A549 (cell line): ENCODE measurements around the gene AGAP3. TPM values are rescaled to one million over a fixed set of nuclear protein-coding genes. Genes with fewer than 3 reads are reported as not detected.

Source experiments
- ATAC-seq, 2 experiments: fragments of 200-7000 bp in 1 of 2; fragments of >200 bp in 1 of 2; cut with Nextera tagmentation in 1 of 2; cut with Tn5 transposase in 1 of 2; 3 replicates each; pipeline versions ENCODE4 v1.8.0 to v1.9.1; 2018 to 2020; ENCODE audit warnings: mild to moderate bottlenecking in 1 of 2, moderate library complexity in 1 of 2
- CTCF ChIA-PET: fragments of 300-600 bp; sonication (Branson Sonifier 250); formaldehyde crosslinking; extraction: SDS; loops from one replicate; lab custom pipeline; 2021; ENCODE audit warnings: antibody characterized with exemption, inconsistent platforms; lab: Yijun Ruan, JAX
- POLR2A ChIA-PET: fragments of 350-600 bp; formaldehyde crosslinking; extraction: SDS; loops from one replicate; lab custom pipeline; 2021; ENCODE audit warnings: antibody characterized with exemption, inconsistent platforms; lab: Yijun Ruan, JAX
- DNase-seq, 2 experiments: peaks; one replicate each; pipeline versions ENCODE4 v3.0.0 to v3.0.0-alpha.2; 2011 to 2016; ENCODE audit warnings: low read depth in 1 of 2, low spot score in 1 of 2
- FAIRE-seq: peaks from 2 replicates; lab custom pipeline; 2011; peaks lifted over from hg19 to GRCh38; lab: Jason Lieb, UNC
- H3K27ac ChIP-seq, 2 experiments: fragments of >200 bp; sonication (Bioruptor Twin); formaldehyde crosslinking; 3 replicates each; pipeline ENCODE4 v1.5.1; 2016 to 2017
- H3K4me1 ChIP-seq: fragments of >200 bp; sonication (Bioruptor Twin); formaldehyde crosslinking; 3 replicates; pipeline ENCODE4 v1.6.1; 2016
- H3K4me2 ChIP-seq: fragments of >200 bp; sonication (Bioruptor Twin); formaldehyde crosslinking; 3 replicates; pipeline ENCODE4 v1.6.1; 2016
- H3K4me3 ChIP-seq: fragments of >200 bp; sonication (Bioruptor Twin); formaldehyde crosslinking; 3 replicates; pipeline ENCODE4 v1.5.1; 2016
- H3K9me3 ChIP-seq: fragments of >200 bp; sonication (Bioruptor Twin); formaldehyde crosslinking; 3 replicates; pipeline ENCODE4 v1.6.1; 2016
- BHLHE40 ChIP-seq: IDR thresholded peaks from 2 replicates; pipeline ENCODE4 v1.6.1; 2012; ENCODE audit warnings: low read depth, low read length, inconsistent platforms
- CBX2 ChIP-seq: fragments of 200-600 bp; sonication (generic); IDR thresholded peaks from 2 replicates; pipeline ENCODE4 v1.6.1; 2016; ENCODE audit warnings: low read depth, mild to moderate bottlenecking, borderline replicate concordance
- CHD2 ChIP-seq: fragments of 150-350 bp; IDR thresholded peaks from 2 replicates; pipeline ENCODE4 v1.6.1; 2014; ENCODE audit warnings: low read length; ENCODE audit not compliant: partially characterized antibody
- EP300 ChIP-seq, 2 experiments: fragments of >200 bp; sonication (Bioruptor Twin); formaldehyde crosslinking; IDR thresholded peaks; 2 replicates in 1 of 2; 3 replicates in 1 of 2; pipeline ENCODE4 v1.6.1; 2016 to 2017
- ESRRA ChIP-seq: fragments of 150-350 bp; IDR thresholded peaks from 2 replicates; pipeline ENCODE4 v1.6.1; 2014; ENCODE audit warnings: mild to moderate bottlenecking, low read length, borderline replicate concordance
- GATA3 ChIP-seq: IDR thresholded peaks from 2 replicates; pipeline ENCODE4 v1.6.1; 2012; ENCODE audit warnings: borderline replicate concordance
- HEYL ChIP-seq: fragments of 250-450 bp; sonication (Bioruptor Pico); IDR thresholded peaks from 2 replicates; pipeline ENCODE4 v1.8.0; 2021; ENCODE audit warnings: mild to moderate bottlenecking, moderate library complexity
- HOXB13 ChIP-seq: fragments of 250-450 bp; sonication (Bioruptor Pico); IDR thresholded peaks from 2 replicates; pipeline ENCODE4 v1.5.0; 2020; ENCODE audit warnings: low read depth, mild to moderate bottlenecking, moderate library complexity
- JUN ChIP-seq, 2 experiments: fragments of >200 bp; sonication (Bioruptor Twin); formaldehyde crosslinking; IDR thresholded peaks; 2 replicates in 1 of 2; 3 replicates in 1 of 2; pipeline ENCODE4 v1.6.1; 2016 to 2017
- KDM1A ChIP-seq: fragments of 200-600 bp; sonication (generic); IDR thresholded peaks from 2 replicates; pipeline ENCODE4 v1.6.1; 2016; ENCODE audit warnings: low read depth, mild to moderate bottlenecking
- MAFK ChIP-seq: fragments of 450-650 bp; IDR thresholded peaks from 2 replicates; pipeline ENCODE4 v1.6.1; 2014; ENCODE audit not compliant: partially characterized antibody
- NPAS2 ChIP-seq: fragments of 250-450 bp; sonication (Bioruptor Pico); IDR thresholded peaks from 2 replicates; pipeline ENCODE4 v1.8.0; 2022; ENCODE audit warnings: mild to moderate bottlenecking, moderate library complexity, borderline replicate concordance
- NR3C1 ChIP-seq: fragments of >200 bp; sonication (Bioruptor Twin); formaldehyde crosslinking; IDR thresholded peaks from 3 replicates; pipeline ENCODE4 v1.6.1; 2017
- PHF8 ChIP-seq: fragments of 200-600 bp; sonication (generic); IDR thresholded peaks from 2 replicates; pipeline ENCODE4 v1.6.1; 2016; ENCODE audit warnings: low read depth, mild to moderate bottlenecking, antibody characterized with exemption, moderate library complexity, borderline replicate concordance
- POLR2AphosphoS2 ChIP-seq: conservative IDR thresholded peaks from 2 replicates; pipeline ENCODE4 v1.6.1; 2012; ENCODE audit warnings: low read length, improper control_type of control experiment, inconsistent platforms
- RARB ChIP-seq: fragments of 250-450 bp; sonication (Bioruptor Pico); IDR thresholded peaks from 2 replicates; pipeline ENCODE4 v1.8.0; 2021; ENCODE audit warnings: mild to moderate bottlenecking, moderate library complexity
- RFX5 ChIP-seq: fragments of 450-650 bp; IDR thresholded peaks from 2 replicates; pipeline ENCODE4 v1.7.1; 2014; ENCODE audit warnings: antibody characterized with exemption, mild to moderate bottlenecking, moderate library complexity
- SMC3 ChIP-seq: fragments of >200 bp; sonication (Bioruptor Twin); formaldehyde crosslinking; IDR thresholded peaks from 3 replicates; pipeline ENCODE4 v1.6.1; 2018; ENCODE audit warnings: inconsistent platforms
- SREBF2 ChIP-seq: fragments of 450-650 bp; IDR thresholded peaks from 2 replicates; pipeline ENCODE4 v1.6.1; 2014; ENCODE audit warnings: mild to moderate bottlenecking, moderate library complexity
- TFCP2L1 ChIP-seq: fragments of 250-450 bp; sonication (Bioruptor Pico); IDR thresholded peaks from 2 replicates; pipeline ENCODE4 v1.5.0; 2021; ENCODE audit warnings: mild to moderate bottlenecking
- ZC3H11A ChIP-seq: fragments of 450-650 bp; IDR thresholded peaks from 2 replicates; pipeline ENCODE4 v1.6.1; 2014; ENCODE audit warnings: antibody characterized with exemption, mild to moderate bottlenecking
- ZSCAN20 ChIP-seq: fragments of 250-450 bp; sonication (Bioruptor Pico); IDR thresholded peaks from 2 replicates; pipeline ENCODE4 v1.8.0; 2022; ENCODE audit warnings: mild to moderate bottlenecking, moderate library complexity
- WGBS: methylation state at CpG from one replicate; pipeline ENCODE4 v1.1.6; 2017; ENCODE audit errors: missing lambda C conversion rate; 5-methylcytosine and 5-hydroxymethylcytosine counted together
- polyA plus RNA-seq, 4 experiments: library from polyadenylated mRNA; depleted of rRNA in 3 of 4; stranded (reverse); fragments of >200 nt; fragmentation: RNase III in 1 of 4; extraction: RNeasy Plus Mini Kit Qiagen cat#74134 plus additional on column Dnase treatment in 1 of 4; gene quantifications; 2 replicates in 3 of 4; 3 replicates in 1 of 4; pipeline ENCODE4 v1.2.3, GENCODE V29; 2011 to 2017
- TF ChIP-seq, protein P1 (sequence below): IDR thresholded peaks from 2 replicates; pipeline ENCODE4 v1.6.1; 2012
- TF ChIP-seq, protein P2 (sequence below): IDR thresholded peaks from 2 replicates; pipeline ENCODE4 v1.6.1; 2012
- TF ChIP-seq, protein P3 (sequence below): fragments of >200 bp; sonication (Bioruptor Twin); formaldehyde crosslinking; IDR thresholded peaks from 3 replicates; pipeline ENCODE4 v1.5.1; 2016

The AGAP3 gene
- polyA plus RNA-seq, 2 of the 4 experiments (the other 2 are of a cell fraction), result 33.8 to 45.9 TPM

DNA sequence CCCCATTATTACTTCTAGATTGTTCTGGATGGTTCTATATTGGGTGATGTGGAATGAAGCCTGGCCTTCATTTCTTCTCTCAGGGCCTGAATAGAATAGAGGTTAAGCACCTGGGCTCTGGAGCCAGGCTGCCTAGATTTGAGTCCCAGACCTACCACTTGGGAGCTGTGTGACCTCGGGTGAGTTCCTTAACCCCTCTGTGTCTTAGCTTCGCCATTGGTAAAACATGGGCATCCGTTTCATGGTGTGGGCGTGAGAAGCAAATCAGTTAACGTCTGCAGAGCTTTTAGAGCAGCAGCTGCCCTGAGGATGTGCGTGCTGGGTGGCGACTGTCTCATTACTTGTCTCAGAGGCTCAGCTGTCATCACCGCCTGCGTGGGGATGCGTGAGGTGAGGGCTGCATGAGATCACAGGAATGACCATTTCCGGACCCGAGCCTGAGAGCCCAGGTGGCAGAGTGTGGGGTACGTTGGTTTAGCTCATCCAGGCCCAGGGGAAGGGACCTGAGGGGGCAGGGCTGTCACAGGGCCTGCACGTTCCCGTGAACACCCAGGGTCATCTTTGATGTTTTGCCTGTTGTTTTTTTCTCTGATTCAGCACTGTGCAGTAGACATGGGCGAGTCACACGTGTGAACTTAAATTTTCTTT lies 9.7 kb downstream of the AGAP3 start (continued):
- TF ChIP-seq, protein P1, sequence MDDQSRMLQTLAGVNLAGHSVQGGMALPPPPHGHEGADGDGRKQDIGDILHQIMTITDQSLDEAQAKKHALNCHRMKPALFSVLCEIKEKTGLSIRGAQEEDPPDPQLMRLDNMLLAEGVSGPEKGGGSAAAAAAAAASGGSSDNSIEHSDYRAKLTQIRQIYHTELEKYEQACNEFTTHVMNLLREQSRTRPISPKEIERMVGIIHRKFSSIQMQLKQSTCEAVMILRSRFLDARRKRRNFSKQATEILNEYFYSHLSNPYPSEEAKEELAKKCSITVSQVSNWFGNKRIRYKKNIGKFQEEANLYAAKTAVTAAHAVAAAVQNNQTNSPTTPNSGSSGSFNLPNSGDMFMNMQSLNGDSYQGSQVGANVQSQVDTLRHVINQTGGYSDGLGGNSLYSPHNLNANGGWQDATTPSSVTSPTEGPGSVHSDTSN, result no peak
- TF ChIP-seq, protein P2, sequence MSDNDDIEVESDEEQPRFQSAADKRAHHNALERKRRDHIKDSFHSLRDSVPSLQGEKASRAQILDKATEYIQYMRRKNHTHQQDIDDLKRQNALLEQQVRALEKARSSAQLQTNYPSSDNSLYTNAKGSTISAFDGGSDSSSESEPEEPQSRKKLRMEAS, result no peak
- no peak for TF ChIP-seq NPAS2 (CRISPR knock-in tag)
- TF ChIP-seq, all 56 proteins: peak for 0

DNA sequence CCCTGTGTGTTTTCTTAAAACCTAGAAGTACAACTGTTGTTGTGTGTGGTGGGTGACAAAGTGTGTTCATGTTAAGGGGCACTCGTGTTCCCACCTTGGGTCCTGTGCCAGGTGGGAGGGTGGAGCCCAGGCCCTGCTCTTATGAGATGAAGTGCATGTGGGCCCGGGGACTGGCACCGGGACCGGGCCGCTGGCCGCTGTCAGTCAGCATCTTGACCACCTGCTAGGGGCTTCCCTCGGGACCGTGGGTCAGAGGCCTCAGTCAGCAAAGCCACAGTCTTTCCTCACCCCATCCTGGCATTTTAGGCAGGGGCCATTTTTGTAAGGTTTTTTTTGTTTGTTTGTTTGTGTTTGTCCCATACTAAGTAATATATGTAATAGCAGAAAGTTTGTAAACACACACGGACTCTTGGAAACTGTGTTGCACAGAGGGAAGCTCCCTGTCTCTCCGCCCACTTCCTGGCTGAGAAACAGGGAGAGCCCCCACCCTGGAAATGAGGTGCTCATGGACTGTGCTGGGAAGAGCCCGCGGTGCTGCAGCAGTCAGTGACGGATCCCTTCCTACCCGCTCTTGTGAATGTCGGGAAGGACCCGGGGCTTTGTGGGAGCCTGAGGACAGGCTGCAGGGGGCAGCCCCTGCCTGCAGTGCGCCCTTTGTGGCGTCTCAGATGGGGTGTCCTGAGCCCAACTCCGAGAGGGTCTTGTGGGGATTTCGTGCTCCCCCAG lies 13.4 kb downstream of the AGAP3 start:
- DNase-seq (no peak), ATAC-seq (no peak)
- Histone ChIP-seq H3K9me3 (no peaks in the 10 kb centered on the region), H3K4me1 (peaks cover 12% of the 10 kb centered on the region), H3K27ac (no peak overlapping the region)
- TF ChIP-seq GATA3, result no peak
- no peak for TF ChIP-seq RFX5
- TF ChIP-seq BHLHE40, result no peak
- TF ChIP-seq ZSCAN20 (CRISPR knock-in tag), result no peak
- TF ChIP-seq NR3C1, result no peak
- no peak for TF ChIP-seq SREBF2
- TF ChIP-seq ZC3H11A, result no peak
- TF ChIP-seq, all 56 proteins: peak for 0
- 89% methylated on average over 18 of the region's 20 CpGs for WGBS
- Histone ChIP-seq H3K4me2 (no peak overlapping the region), H3K4me3 (no peak overlapping the region)
- FAIRE-seq, result no peak
- POLR2A ChIA-PET, result no interaction called here
- CTCF ChIA-PET, result interaction anchor here (14.7 to 27.1 kb wide), 2 partner anchors 7 to 13 kb away, joined by 412 read pairs; partner anchors contain the start of genes AGAP3, FASTK and TMUB1

DNA sequence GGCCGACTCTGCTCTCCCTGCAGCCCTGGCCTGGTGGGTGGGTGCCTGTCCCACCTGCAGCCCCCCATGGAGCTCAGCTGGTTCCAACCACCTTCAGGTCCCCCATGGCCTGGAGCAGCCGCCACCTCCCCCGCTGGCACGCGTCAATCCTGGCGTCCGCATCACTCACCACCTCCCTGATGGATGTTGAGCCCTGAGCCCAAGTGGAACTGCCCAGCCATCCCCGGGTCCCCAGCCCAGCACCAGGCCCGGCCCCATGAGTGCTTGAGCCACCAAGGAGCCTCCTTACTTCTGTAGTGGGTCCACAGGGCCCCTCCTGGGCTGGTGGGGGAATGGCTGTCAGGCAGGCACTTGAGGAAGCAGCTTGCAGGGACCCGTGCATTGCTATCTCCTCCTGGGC lies 14.6 kb downstream of the AGAP3 start:
- CTCF ChIA-PET, result interaction anchor here (1.1 to 14.7 kb wide), 4 partner anchors 10 to 89 kb away, joined by 3 to 412 read pairs (median 14); partner anchors contain the start of genes AGAP3, FASTK and TMUB1
- no peak overlapping the region for H3K4me2 ChIP-seq
- no peak for FAIRE-seq

More for the DNA sequence above, 14.6 kb downstream of the AGAP3 start:
- WGBS, result 95% methylated on average over 7 of the region's 10 CpGs
- no peaks in the 10 kb centered on the region for H3K9me3 ChIP-seq
- POLR2A ChIA-PET, result no interaction called here
- no peak overlapping the region for H3K27ac ChIP-seq
- ATAC-seq, result no peak
- TF ChIP-seq RFX5, result no peak
- TF ChIP-seq, protein P2, result no peak
- no peak for TF ChIP-seq TFCP2L1 (CRISPR knock-in tag)
- no peak for TF ChIP-seq JUN (IDR thresholded peaks at IDR 0.05)
- TF ChIP-seq MAFK, result no peak
- TF ChIP-seq HEYL, result no peak
- no peak for TF ChIP-seq CBX2
- no peak for TF ChIP-seq SMC3
- no peak for TF ChIP-seq HOXB13 (CRISPR knock-in tag)
- TF ChIP-seq NR3C1, result no peak
- no peak for TF ChIP-seq PHF8
- TF ChIP-seq, protein P1, result no peak
- TF ChIP-seq CHD2, result no peak
- TF ChIP-seq POLR2AphosphoS2, result no peak
- no peak for TF ChIP-seq KDM1A
- TF ChIP-seq EP300 (IDR thresholded peaks at IDR 0.05), result no peak
- TF ChIP-seq, protein P3, sequence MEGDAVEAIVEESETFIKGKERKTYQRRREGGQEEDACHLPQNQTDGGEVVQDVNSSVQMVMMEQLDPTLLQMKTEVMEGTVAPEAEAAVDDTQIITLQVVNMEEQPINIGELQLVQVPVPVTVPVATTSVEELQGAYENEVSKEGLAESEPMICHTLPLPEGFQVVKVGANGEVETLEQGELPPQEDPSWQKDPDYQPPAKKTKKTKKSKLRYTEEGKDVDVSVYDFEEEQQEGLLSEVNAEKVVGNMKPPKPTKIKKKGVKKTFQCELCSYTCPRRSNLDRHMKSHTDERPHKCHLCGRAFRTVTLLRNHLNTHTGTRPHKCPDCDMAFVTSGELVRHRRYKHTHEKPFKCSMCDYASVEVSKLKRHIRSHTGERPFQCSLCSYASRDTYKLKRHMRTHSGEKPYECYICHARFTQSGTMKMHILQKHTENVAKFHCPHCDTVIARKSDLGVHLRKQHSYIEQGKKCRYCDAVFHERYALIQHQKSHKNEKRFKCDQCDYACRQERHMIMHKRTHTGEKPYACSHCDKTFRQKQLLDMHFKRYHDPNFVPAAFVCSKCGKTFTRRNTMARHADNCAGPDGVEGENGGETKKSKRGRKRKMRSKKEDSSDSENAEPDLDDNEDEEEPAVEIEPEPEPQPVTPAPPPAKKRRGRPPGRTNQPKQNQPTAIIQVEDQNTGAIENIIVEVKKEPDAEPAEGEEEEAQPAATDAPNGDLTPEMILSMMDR, result no peak
- no peak for TF ChIP-seq ESRRA
- no peak for TF ChIP-seq RARB (CRISPR knock-in tag)
- no peak overlapping the region for H3K4me3 ChIP-seq
- H3K4me1 ChIP-seq, result peaks cover 3% of the 10 kb centered on the region; the same call in 1 of the 3 replicates
- no peak for DNase-seq
